ENCODE data around the gene SLC5A10.
A peak's percentile ranks its signal among the peaks of the same experiment; 100 is the strongest.

Gene SLC5A10

DNA sequence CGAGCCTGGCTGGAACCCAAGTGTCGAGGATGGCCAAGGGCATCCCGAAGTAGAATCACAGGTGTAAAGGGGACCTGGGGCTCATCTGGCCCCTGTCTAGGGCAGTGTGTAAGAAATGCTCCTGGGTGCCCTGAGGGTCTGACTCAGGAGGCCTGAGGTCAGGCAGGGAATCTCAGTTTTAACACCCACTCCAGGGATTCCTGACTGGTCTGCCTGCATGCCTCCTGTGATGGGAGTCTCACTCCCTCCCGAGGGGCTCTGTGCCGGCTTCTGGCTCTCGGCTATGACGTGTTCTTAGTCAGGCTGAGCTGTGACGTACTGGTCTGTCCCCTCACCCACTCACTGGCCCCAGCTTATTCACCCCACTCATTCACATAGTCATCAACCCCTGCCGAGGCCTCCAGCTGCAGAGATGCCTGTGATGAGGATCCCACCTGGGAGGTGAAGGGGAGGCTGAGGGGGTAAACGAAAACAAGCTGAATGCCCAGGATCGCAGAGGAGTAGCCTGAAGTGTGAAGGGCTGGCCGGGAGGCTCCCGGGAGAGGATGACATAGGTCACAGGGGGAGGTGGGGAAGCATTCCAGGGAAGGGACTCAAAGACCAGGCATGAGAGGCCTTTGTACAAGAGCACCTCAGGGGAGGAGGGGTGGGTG is 28.8 kb downstream of the SLC5A10 start:
- no peak for FAIRE-seq

GRCh38 chr17:18981335-18981641 is 29.3 kb downstream of the SLC5A10 start:
- no peak for FAIRE-seq
- DNase-seq (ENCODE audit: extremely low spot score, insufficient read length, low read depth) = no peak

More for the DNA sequence above, 28.8 kb downstream of the SLC5A10 start:
- DNase-seq (ENCODE audit: extremely low spot score, insufficient read length, low read depth) = no peak

- FAIRE-seq (no peak), DNase-seq (ENCODE audit: extremely low spot score, insufficient read length, low read depth) (no peak)
Observed at GRCh38 chr17:18981642-18982424, 29.9 kb downstream of the SLC5A10 start.

DNA sequence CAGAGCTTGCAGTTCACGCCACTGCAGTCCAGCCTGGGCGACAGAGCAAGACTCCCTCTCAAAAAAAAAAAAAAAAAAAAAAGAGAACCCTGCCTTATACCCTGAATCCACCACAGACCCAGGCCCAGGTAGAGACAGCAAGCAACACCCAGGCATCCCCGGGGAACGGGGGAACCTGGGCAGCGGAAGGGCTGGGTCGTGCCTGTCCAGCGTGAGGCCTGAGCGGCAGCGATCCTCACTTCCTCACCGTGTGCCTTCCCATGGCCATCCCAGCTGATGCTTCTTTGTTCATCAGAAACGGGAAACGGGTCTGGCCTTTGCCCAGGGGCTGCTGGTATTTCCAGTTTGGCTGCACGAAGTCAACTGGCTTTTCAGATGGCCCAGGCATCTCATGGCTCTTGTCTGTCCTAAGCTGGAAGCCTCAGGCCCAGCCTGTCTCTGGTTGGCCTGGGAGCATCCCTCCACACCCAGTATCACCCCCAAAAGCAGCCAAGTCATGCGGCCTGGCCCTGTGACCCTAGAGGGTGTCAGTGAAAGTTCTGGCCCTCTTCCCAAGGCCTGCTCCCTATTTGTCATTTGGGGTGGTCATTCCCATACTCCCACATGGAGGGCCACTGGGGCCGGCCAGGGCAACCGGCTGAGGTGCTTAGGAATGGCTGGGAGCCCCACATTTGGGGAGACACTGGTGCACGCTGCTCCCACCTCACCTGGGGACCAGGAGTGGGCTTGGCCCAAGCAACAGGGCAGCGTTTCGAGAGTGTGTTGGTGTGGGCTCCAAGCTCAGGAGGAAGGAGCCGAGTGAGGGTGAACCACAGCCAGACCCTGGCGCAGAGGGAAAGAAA is 32.5 kb downstream of the SLC5A10 start:
- FAIRE-seq (no peak), DNase-seq (ENCODE audit: extremely low spot score, insufficient read length, low read depth) (no peak)

DNA sequence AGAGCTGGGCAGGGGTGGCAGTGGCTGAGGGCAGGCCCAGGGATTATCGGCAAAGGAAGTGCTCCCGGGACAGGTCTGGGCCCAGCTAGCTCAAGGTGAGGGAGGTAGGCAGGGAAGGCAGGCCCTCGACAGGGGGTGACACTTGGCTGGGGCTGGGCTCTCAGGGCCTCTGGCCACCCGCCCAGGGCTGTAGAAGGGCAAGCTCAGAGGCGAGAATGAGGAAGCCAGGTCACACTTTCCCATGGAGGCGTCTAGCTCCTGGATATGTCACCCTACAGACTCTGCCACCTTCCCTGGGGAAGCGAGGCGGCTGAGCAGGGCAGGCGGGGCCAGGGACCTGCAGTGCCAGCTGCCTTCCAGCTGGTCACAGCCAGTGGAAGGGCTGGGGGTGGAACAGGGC is 33.5 kb downstream of the SLC5A10 start:
- no peak for FAIRE-seq
- no peak for DNase-seq (ENCODE audit: extremely low spot score, insufficient read length, low read depth)

- FAIRE-seq (no peak), DNase-seq (ENCODE audit: extremely low spot score, insufficient read length, low read depth) (no peak)
Observed at GRCh38 chr17:18986541-18987229, 34.7 kb downstream of the SLC5A10 start.

DNA sequence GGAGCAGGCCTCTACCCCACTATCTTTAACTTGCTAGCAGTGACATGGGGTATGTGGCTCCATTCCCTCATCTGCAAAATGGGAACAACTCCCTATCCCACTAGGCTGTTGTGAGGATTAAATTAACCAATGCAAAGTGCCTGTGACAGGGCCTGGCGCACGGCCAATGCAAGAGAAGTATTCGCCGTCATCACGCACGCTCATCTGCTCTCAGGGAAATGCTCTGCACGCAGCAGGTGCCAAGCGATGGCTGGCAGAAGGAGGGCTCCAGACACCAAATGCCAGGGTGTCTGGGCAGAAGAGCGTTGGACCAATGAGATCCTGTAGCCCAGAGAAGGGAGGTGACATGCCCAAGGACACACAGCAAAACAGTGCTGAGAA is 35.3 kb downstream of the SLC5A10 start:
- FAIRE-seq (no peak), DNase-seq (ENCODE audit: extremely low spot score, insufficient read length, low read depth) (no peak)

GRCh38 chr17:18987862-18988545 is 36.0 kb downstream of the SLC5A10 start:
- no peak for DNase-seq (ENCODE audit: extremely low spot score, insufficient read length, low read depth)
- no peak for FAIRE-seq

DNA sequence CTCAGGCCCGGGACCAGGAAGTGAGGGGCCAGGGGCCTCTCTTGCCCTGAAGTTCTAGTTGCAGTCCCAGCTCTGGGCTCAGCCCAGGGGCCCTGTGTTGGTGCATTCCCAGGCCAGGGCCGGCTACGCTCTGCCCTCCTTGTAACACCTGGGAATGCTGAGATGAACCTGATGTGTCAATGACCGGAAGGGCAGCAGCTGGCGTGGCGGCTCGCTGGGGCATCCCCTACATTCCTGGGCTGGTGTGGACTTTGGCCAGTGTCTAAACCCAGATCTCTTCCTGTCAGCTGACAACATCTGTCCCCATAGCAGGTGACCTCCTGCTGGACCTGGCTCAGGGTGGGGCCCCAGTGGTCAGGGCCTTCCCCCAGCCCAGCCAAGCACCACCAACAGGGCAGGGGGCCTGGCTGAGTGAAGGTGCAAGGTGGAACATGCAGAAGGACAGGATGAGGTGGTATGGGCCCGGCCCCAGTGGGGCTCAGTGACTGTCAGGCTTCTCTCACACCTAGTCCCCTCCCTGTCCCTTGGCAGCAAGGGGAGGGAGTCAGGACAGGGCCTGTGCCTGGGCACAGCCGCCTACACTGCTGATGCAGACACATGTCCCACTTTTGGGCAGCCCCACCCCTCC is 36.7 kb downstream of the SLC5A10 start:
- no peak for FAIRE-seq
- no peak for DNase-seq (ENCODE audit: extremely low spot score, insufficient read length, low read depth)

DNA sequence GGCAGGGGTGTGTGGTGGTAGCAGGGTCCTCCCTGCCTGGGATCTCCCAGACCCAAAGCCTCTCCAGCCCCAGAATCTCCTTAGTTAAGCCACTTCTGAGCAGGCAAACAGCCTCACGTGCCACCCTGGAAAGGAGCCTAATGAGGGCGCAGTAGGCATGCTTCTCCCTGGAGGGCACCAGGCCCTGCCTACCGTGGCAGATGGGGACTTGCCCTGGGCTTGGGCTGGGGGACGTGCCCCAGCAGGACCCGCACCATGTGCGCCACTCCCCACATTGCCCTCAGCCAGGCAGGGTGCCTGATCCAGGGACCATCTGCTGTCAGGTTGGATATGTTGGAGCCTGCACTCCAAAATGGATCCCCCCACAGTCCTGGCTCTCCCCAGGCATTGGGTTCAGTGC is 38.4 kb downstream of the SLC5A10 start:
- FAIRE-seq = no peak
- no peak for DNase-seq (ENCODE audit: extremely low spot score, insufficient read length, low read depth)

DNA sequence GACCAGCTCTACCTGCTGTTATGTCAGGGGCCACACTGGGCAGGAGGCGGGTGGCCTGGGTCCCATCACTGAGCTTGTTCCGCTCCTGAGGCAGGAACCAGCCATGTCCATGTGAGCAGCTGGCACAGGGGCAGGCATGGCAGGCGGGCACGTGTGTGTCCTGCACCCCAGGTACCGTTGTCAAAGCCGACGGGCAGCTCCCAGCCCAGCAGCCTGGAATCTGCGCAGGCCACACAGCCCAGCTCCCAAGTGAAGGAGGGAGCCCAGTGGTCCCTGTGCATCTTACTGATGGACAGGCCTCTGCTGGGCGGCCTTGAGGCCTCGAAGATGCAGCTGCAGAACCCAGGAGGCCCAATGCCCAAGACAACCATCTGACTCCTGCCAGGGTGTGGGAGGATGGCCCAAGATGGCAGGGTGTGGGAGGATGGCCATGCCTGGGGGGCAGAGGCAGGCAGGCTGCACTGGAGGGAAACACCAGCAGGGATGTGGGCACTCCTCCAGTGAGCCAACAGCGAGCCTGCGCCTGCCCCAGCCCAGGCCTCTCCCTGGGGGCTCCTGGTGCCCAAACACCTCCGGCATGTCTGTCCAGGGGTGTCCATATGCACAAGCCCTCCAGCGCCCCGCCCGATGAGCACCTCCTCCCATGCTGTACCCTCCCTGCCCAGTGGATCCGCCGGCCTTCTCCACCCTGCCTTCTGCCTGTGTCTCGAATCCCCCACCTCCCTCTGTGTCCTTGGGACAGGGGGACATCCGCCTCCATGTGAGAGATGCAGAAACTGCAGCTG is 39.8 kb downstream of the SLC5A10 start:
- DNase-seq (ENCODE audit: extremely low spot score, insufficient read length, low read depth) (no peak), FAIRE-seq (no peak)

- FAIRE-seq = peak; percentile 60
- peak; percentile 26 for DNase-seq (ENCODE audit: extremely low spot score, insufficient read length, low read depth)
Observed at GRCh38 chr17:18992454-18993130, 40.6 kb downstream of the SLC5A10 start.

- FAIRE-seq (no peak), DNase-seq (ENCODE audit: extremely low spot score, insufficient read length, low read depth) (no peak)
Observed at GRCh38 chr17:18993905-18994526, 42.1 kb downstream of the SLC5A10 start.

GRCh38 chr17:18994631-18995030 is 42.7 kb downstream of the SLC5A10 start:
- no peak for FAIRE-seq
- DNase-seq (ENCODE audit: extremely low spot score, insufficient read length, low read depth) = no peak

DNA sequence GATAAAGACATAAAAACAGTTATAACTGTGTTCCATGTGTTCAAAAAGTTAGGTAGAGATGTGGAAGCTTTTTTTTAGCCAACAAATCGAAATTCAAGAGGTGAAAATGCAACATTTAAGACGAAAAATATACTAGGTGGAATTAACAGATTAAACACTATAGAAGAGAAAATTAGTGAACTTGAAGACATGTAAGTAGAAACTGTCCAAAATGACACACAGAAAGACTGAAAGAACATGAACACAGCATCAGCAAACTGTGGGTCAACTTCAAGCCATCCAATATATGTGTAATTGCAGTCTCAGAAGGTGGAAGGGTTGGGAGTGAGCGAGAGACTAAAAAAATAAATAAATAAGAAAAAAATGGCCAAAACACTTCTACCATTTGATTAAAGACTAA is 43.3 kb downstream of the SLC5A10 start:
- FAIRE-seq (no peak), DNase-seq (ENCODE audit: extremely low spot score, insufficient read length, low read depth) (no peak)

DNA sequence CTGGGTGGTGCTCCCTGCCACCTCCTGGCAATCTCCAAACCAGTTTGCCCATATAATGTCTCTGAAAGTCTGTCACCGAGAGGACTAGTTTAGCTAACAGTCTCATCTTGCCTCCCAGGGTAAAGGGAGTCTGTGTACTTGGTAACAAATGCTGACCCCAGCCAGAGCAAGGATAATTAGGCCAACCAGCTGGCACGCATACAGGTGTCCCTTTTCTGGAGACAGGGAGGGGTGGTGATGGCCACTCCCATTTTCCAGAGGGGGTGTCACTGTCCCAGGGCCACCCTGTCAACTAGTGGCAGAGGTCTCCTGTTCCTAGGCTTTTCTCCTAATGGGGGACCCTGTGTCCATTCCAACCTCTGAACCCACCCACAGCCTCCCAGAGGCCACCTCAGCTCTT is 44.5 kb downstream of the SLC5A10 start:
- DNase-seq (ENCODE audit: extremely low spot score, insufficient read length, low read depth) (no peak), FAIRE-seq (no peak)

- FAIRE-seq (no peak), DNase-seq (ENCODE audit: extremely low spot score, insufficient read length, low read depth) (no peak)
Observed at GRCh38 chr17:18997650-18998196, 45.8 kb downstream of the SLC5A10 start.
